VCaP (cell line): Measurements from ENCODE around the gene RAB31.

Experiments
- H3K27ac ChIP-seq: fragments of 450-650 bp; 2 replicates; pipeline ENCODE4 v1.5.1; 2017
- TF ChIP-seq, protein P1 (sequence below): fragments of 450-650 bp; conservative IDR thresholded peaks from 2 replicates; pipeline ENCODE4 v1.5.1; 2017; ENCODE audit warnings: mild to moderate bottlenecking, moderate library complexity

RAB31 gene

GRCh38 chr18:9871244-9871746 lies 163.2 kb downstream of the RAB31 start:
- TF ChIP-seq, protein P1, sequence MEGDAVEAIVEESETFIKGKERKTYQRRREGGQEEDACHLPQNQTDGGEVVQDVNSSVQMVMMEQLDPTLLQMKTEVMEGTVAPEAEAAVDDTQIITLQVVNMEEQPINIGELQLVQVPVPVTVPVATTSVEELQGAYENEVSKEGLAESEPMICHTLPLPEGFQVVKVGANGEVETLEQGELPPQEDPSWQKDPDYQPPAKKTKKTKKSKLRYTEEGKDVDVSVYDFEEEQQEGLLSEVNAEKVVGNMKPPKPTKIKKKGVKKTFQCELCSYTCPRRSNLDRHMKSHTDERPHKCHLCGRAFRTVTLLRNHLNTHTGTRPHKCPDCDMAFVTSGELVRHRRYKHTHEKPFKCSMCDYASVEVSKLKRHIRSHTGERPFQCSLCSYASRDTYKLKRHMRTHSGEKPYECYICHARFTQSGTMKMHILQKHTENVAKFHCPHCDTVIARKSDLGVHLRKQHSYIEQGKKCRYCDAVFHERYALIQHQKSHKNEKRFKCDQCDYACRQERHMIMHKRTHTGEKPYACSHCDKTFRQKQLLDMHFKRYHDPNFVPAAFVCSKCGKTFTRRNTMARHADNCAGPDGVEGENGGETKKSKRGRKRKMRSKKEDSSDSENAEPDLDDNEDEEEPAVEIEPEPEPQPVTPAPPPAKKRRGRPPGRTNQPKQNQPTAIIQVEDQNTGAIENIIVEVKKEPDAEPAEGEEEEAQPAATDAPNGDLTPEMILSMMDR: no peak
- no peak overlapping the region for H3K27ac ChIP-seq

GRCh38 chr18:9872823-9873222 lies 164.7 kb downstream of the RAB31 start:
- TF ChIP-seq, protein P1: no peak
- no peak overlapping the region for H3K27ac ChIP-seq

DNA sequence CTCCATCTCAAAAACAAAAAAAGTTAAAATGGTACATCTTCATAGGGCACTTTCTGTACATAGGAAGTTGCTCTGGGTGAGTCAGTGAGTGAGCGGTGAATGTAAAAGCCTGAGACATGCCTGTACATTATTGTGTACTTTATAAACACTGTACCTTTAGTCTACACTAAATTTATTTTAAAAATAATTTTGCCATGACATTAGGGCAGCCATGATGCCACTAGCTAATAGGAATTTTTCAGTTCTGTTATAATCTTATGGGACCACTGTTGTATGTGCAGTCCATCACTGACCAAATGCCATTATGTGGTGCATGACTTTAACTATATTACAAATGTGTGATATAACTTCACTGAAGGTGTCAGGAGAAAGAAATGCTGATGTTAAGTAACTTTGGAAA lies 166.6 kb downstream of the RAB31 start:
- TF ChIP-seq, protein P1: no peak
- H3K27ac ChIP-seq: no peak overlapping the region

- TF ChIP-seq, protein P1: no peak
- H3K27ac ChIP-seq: no peak overlapping the region
Measured at GRCh38 chr18:9876212-9876866, 168.2 kb downstream of the RAB31 start.

GRCh38 chr18:9876867-9877654 lies 169.0 kb downstream of the RAB31 start:
- TF ChIP-seq, protein P1: no peak
- H3K27ac ChIP-seq: no peak overlapping the region

- H3K27ac ChIP-seq: no peak overlapping the region
- TF ChIP-seq, protein P1: no peak
Measured at GRCh38 chr18:9877655-9878014, 169.5 kb downstream of the RAB31 start.

DNA sequence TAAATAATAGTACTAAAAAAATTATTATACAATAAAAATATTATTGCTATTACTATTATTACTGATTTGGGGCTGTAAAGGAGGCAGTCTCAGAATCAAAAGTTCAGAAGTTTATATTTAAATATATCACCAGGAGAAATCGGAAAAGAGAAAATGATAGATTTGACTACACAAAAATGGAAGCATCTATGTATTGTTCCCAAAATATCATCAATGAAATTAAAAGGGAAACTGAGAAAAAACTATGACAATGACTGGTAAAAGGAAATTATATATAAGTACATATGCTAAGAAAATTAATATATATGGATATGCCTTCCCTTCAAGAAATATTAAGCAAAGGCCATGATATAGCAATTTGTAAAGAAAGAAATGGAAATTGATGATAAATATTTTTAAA lies 170.0 kb downstream of the RAB31 start:
- TF ChIP-seq, protein P1: no peak
- no peak overlapping the region for H3K27ac ChIP-seq
